ENCODE results near the gene B4GALT1. TPM values are rescaled to one million over a fixed set of nuclear protein-coding genes. Genes with fewer than 3 reads are reported as not detected.

The B4GALT1 gene
- total and polyA plus RNA-seq, 8 donors = 6.4 to 125 (median 24.9) TPM

GRCh38 chr9:33082128-33082527 lies 85.0 kb downstream of the B4GALT1 start:
- intact Hi-C loops (cut with DNase I; ENCODE audit: low total_unique reads) = loop anchor here (5.0 kb wide), 1 partner anchor 145 kb away; no protein-coding TSS in a partner anchor

GRCh38 chr9:33081128-33081851 lies 85.8 kb downstream of the B4GALT1 start:
- H3K4me3 ChIP-seq = no peak overlapping the region
- intact Hi-C loops (cut with DNase I; ENCODE audit: low total_unique reads) = loop anchor here (5.0 kb wide), 1 partner anchor 146 kb away; no protein-coding TSS in a partner anchor
- WGBS, 5 donors = 7 to 14% (median 9%) methylated on average over 9 of the region's 9 CpGs
- TF ChIP-seq CTCF (IDR thresholded peaks at IDR 0.05) = peak in 5 of 7 experiments; percentile 50 to 95 (median 71)
- peak in 2 of 3 donors; percentile 45 to 80 for TF ChIP-seq POLR2AphosphoS5 (IDR thresholded peaks at IDR 0.05)
- TF ChIP-seq EP300 (IDR thresholded peaks at IDR 0.05) = no peak
- no peak for TF ChIP-seq POLR2A (IDR thresholded peaks at IDR 0.05)
- peaks cover 11 to 36% (median 28%) of the 10 kb centered on the region in 4 donors for H3K4me1 ChIP-seq
- no peaks in the 10 kb centered on the region for H3K27me3 ChIP-seq
- DNase-seq = peak; percentile 35 to 95
- no peaks in the 10 kb centered on the region for H3K36me3 ChIP-seq
- peak overlapping the region in 3 of 5 donors; percentile 17 to 74 (median 57) for H3K27ac ChIP-seq
- no peaks in the 10 kb centered on the region for H3K9me3 ChIP-seq

More at GRCh38 chr9:33082128-33082527, 85.0 kb downstream of the B4GALT1 start:
- peaks cover 11 to 33% (median 26%) of the 10 kb centered on the region in 4 donors for H3K4me1 ChIP-seq
- H3K27ac ChIP-seq = peak overlapping the region; percentile 46 to 74 (median 56)
- no peaks in the 10 kb centered on the region for H3K36me3 ChIP-seq
- no peak overlapping the region for H3K4me3 ChIP-seq
- 20 to 50% (median 40%) methylated on average over 5 of the region's 5 CpGs for WGBS, 5 donors
- H3K27me3 ChIP-seq = no peaks in the 10 kb centered on the region
- no peaks in the 10 kb centered on the region for H3K9me3 ChIP-seq
- DNase-seq = peak; percentile 33 to 56
- TF ChIP-seq POLR2AphosphoS5 (IDR thresholded peaks at IDR 0.05) (no peak), POLR2A (IDR thresholded peaks at IDR 0.05) (no peak), EP300 (IDR thresholded peaks at IDR 0.05) (no peak), CTCF (IDR thresholded peaks at IDR 0.05) (no peak)

- Histone ChIP-seq H3K27ac (peak overlapping the region in 3 of 5 donors; percentile 17 to 74 (median 57)), H3K27me3 (no peaks in the 10 kb centered on the region), H3K4me1 (peaks cover 11 to 42% (median 34%) of the 10 kb centered on the region in 4 donors), H3K4me3 (no peak overlapping the region), H3K9me3 (no peaks in the 10 kb centered on the region), H3K36me3 (no peaks in the 10 kb centered on the region)
- 49 to 62% (median 55%) methylated on average over 6 of the region's 6 CpGs for WGBS, 5 donors
- DNase-seq = no peak
- TF ChIP-seq POLR2A (IDR thresholded peaks at IDR 0.05) = no peak
- TF ChIP-seq EP300 (IDR thresholded peaks at IDR 0.05) = no peak
- TF ChIP-seq POLR2AphosphoS5 (IDR thresholded peaks at IDR 0.05) = no peak
- TF ChIP-seq CTCF (IDR thresholded peaks at IDR 0.05) = no peak
- intact Hi-C loops (cut with DNase I; ENCODE audit: low total_unique reads) = loop anchor here (5.0 kb wide), 1 partner anchor 147 kb away; no protein-coding TSS in a partner anchor
Measured at GRCh38 chr9:33080534-33080933, 86.6 kb downstream of the B4GALT1 start.

- Histone ChIP-seq H3K4me1 (peaks cover 0 to 57% (median 31%) of the 10 kb centered on the region in 4 donors), H3K27ac (peak within 1 kb of the TSS; percentile 89 to 95 (median 92)), H3K27me3 (no peaks in the 10 kb centered on the region), H3K36me3 (peaks cover 11 to 35% (median 34%) of the 10 kb centered on the region in 4 donors), H3K9me3 (no peaks in the 10 kb centered on the region), H3K4me3 (peak within 1 kb of the TSS; percentile 63 to 71 (median 68))
- DNase-seq = peak; percentile 98 to 99
- intact Hi-C loops (cut with DNase I; ENCODE audit: low total_unique reads) = loop anchor here (5.0 kb wide), 1 partner anchor 96 kb away; no protein-coding TSS in a partner anchor
- TF ChIP-seq EP300 (IDR thresholded peaks at IDR 0.05) (no peak), CTCF (IDR thresholded peaks at IDR 0.05) (no peak), POLR2AphosphoS5 (IDR thresholded peaks at IDR 0.05) (peak; percentile 93 to 96 (median 93)), POLR2A (IDR thresholded peaks at IDR 0.05) (peak in 2 of 4 donors; percentile 5 to 72)
- WGBS, 5 donors = 0 to 2% (median 0%) methylated on average over 45 to 53 of the region's 53 CpGs
Measured at GRCh38 chr9:33076046-33077004, 90.8 kb downstream of the B4GALT1 start, which contains the start of gene SMU1. Gene SMU1, minus strand, starts transcription at chr9:33076674. Its CDS starts 66 bp downstream, at chr9:33076608.
